ENCODE measurements around the gene EDEM1. TPM values are rescaled to one million over a fixed set of nuclear protein-coding genes. Genes with fewer than 3 reads are reported as not detected.

Gene EDEM1
- total RNA-seq, 1 donor from 2014 or later: 187 TPM

GRCh38 chr3:5194801-5195509, 7.4 kb downstream of the EDEM1 start:
- no peaks in the 10 kb centered on the region for H3K27me3 Mint-ChIP-seq (ENCODE audit: low read depth)
- peak overlapping the region; percentile 94 for H3K27ac Mint-ChIP-seq
- no peaks in the 10 kb centered on the region for H3K9me3 Mint-ChIP-seq
- intact Hi-C loops (cut with micrococcal nuclease): loop anchor here (1.0 to 10.0 kb wide), 10 partner anchors 10 to 890 kb away; partner anchors contain the start of genes ARL8B, BHLHE40 and SETMAR
- peaks cover 86% of the 10 kb centered on the region for H3K4me1 Mint-ChIP-seq (ENCODE audit: low read depth)
- peak overlapping the region; percentile 62 for H3K4me3 Mint-ChIP-seq (ENCODE audit: low read depth)
- peak; percentile 47 for DNase-seq (ENCODE audit: low spot score)
- peaks cover 89% of the 10 kb centered on the region for H3K36me3 Mint-ChIP-seq (ENCODE audit: low read depth)

- Mint-ChIP-seq H3K27ac (peak overlapping the region; percentile 94), H3K4me3 (ENCODE audit: low read depth) (peak overlapping the region; percentile 62), H3K9me3 (no peaks in the 10 kb centered on the region), H3K36me3 (ENCODE audit: low read depth) (peaks cover 89% of the 10 kb centered on the region), H3K4me1 (ENCODE audit: low read depth) (peaks cover 86% of the 10 kb centered on the region), H3K27me3 (ENCODE audit: low read depth) (no peaks in the 10 kb centered on the region)
- no peak for DNase-seq (ENCODE audit: low spot score)
- intact Hi-C loops (cut with micrococcal nuclease): loop anchor here (1.0 to 10.0 kb wide), 9 partner anchors 10 to 891 kb away; partner anchors contain the start of genes ARL8B, BHLHE40 and SETMAR
These were observed 8.1 kb downstream of the EDEM1 start for GRCh38 chr3:5195605-5196004.

- Mint-ChIP-seq H3K4me1 (ENCODE audit: low read depth) (peaks cover 82% of the 10 kb centered on the region), H3K27ac (peak overlapping the region; percentile 94), H3K9me3 (no peaks in the 10 kb centered on the region), H3K4me3 (ENCODE audit: low read depth) (peak overlapping the region; percentile 68), H3K27me3 (ENCODE audit: low read depth) (no peaks in the 10 kb centered on the region), H3K36me3 (ENCODE audit: low read depth) (peaks cover 91% of the 10 kb centered on the region)
- intact Hi-C loops (cut with micrococcal nuclease): loop anchor here (1.0 to 10.0 kb wide), 7 partner anchors 9 to 892 kb away; partner anchors contain the start of gene SETMAR
- no peak for DNase-seq (ENCODE audit: low spot score)
These were observed 9.5 kb downstream of the EDEM1 start for GRCh38 chr3:5197022-5197421.

- Mint-ChIP-seq H3K27ac (peak overlapping the region; percentile 94), H3K9me3 (no peaks in the 10 kb centered on the region), H3K27me3 (ENCODE audit: low read depth) (no peaks in the 10 kb centered on the region), H3K36me3 (ENCODE audit: low read depth) (peaks cover 91% of the 10 kb centered on the region), H3K4me3 (ENCODE audit: low read depth) (peak overlapping the region; percentile 68), H3K4me1 (ENCODE audit: low read depth) (peaks cover 75% of the 10 kb centered on the region)
- DNase-seq (ENCODE audit: low spot score): no peak
- intact Hi-C loops (cut with micrococcal nuclease): loop anchor here (1.0 to 10.0 kb wide), 7 partner anchors 9 to 893 kb away; partner anchors contain the start of gene SETMAR
These were observed 10.2 kb downstream of the EDEM1 start for GRCh38 chr3:5197470-5198312.

GRCh38 chr3:5198313-5198677, 10.8 kb downstream of the EDEM1 start:
- Mint-ChIP-seq H3K9me3 (no peaks in the 10 kb centered on the region), H3K27me3 (ENCODE audit: low read depth) (no peaks in the 10 kb centered on the region), H3K36me3 (ENCODE audit: low read depth) (peaks cover 91% of the 10 kb centered on the region), H3K4me1 (ENCODE audit: low read depth) (peaks cover 70% of the 10 kb centered on the region), H3K4me3 (ENCODE audit: low read depth) (peak overlapping the region; percentile 59), H3K27ac (peak overlapping the region; percentile 94)
- intact Hi-C loops (cut with micrococcal nuclease): loop anchor here (5.0 to 10.0 kb wide), 4 partner anchors 291 to 893 kb away; partner anchors contain the start of gene SETMAR
- DNase-seq (ENCODE audit: low spot score): no peak

GRCh38 chr3:5198986-5199731, 11.7 kb downstream of the EDEM1 start:
- no peak for DNase-seq (ENCODE audit: low spot score)
- Mint-ChIP-seq H3K27me3 (ENCODE audit: low read depth) (no peaks in the 10 kb centered on the region), H3K9me3 (no peaks in the 10 kb centered on the region), H3K36me3 (ENCODE audit: low read depth) (peaks cover 87% of the 10 kb centered on the region), H3K4me3 (ENCODE audit: low read depth) (peak overlapping the region; percentile 37), H3K4me1 (ENCODE audit: low read depth) (peaks cover 65% of the 10 kb centered on the region), H3K27ac (peak overlapping the region; percentile 94)
- intact Hi-C loops (cut with micrococcal nuclease): loop anchor here (5.0 to 10.0 kb wide), 4 partner anchors 292 to 894 kb away; partner anchors contain the start of gene SETMAR

GRCh38 chr3:5201536-5201935, 14.0 kb downstream of the EDEM1 start:
- Mint-ChIP-seq H3K27ac (peak overlapping the region; percentile 52), H3K4me1 (ENCODE audit: low read depth) (peaks cover 53% of the 10 kb centered on the region), H3K36me3 (ENCODE audit: low read depth) (peaks cover 87% of the 10 kb centered on the region), H3K27me3 (ENCODE audit: low read depth) (no peaks in the 10 kb centered on the region), H3K4me3 (ENCODE audit: low read depth) (no peak overlapping the region), H3K9me3 (no peaks in the 10 kb centered on the region)
- intact Hi-C loops (cut with micrococcal nuclease): no loop called here
- DNase-seq (ENCODE audit: low spot score): no peak

GRCh38 chr3:5202222-5202621, 14.7 kb downstream of the EDEM1 start:
- no peaks in the 10 kb centered on the region for H3K9me3 Mint-ChIP-seq
- no peaks in the 10 kb centered on the region for H3K27me3 Mint-ChIP-seq (ENCODE audit: low read depth)
- H3K36me3 Mint-ChIP-seq (ENCODE audit: low read depth): peaks cover 87% of the 10 kb centered on the region
- H3K4me3 Mint-ChIP-seq (ENCODE audit: low read depth): no peak overlapping the region
- no peak overlapping the region for H3K27ac Mint-ChIP-seq
- H3K4me1 Mint-ChIP-seq (ENCODE audit: low read depth): peaks cover 46% of the 10 kb centered on the region
- intact Hi-C loops (cut with micrococcal nuclease): no loop called here
- no peak for DNase-seq (ENCODE audit: low spot score)

- H3K4me3 Mint-ChIP-seq (ENCODE audit: low read depth): no peak overlapping the region
- no peaks in the 10 kb centered on the region for H3K27me3 Mint-ChIP-seq (ENCODE audit: low read depth)
- H3K36me3 Mint-ChIP-seq (ENCODE audit: low read depth): peaks cover 86% of the 10 kb centered on the region
- peak overlapping the region; percentile 67 for H3K27ac Mint-ChIP-seq
- no peaks in the 10 kb centered on the region for H3K9me3 Mint-ChIP-seq
- H3K4me1 Mint-ChIP-seq (ENCODE audit: low read depth): peaks cover 17% of the 10 kb centered on the region
- intact Hi-C loops (cut with micrococcal nuclease): loop anchor here (1.0 to 2.0 kb wide), 2 partner anchors 10 to 15 kb away; no protein-coding TSS in a partner anchor
- no peak for DNase-seq (ENCODE audit: low spot score)
These were observed 17.8 kb downstream of the EDEM1 start for GRCh38 chr3:5205165-5205941.

GRCh38 chr3:5210926-5211325, 23.4 kb downstream of the EDEM1 start:
- peaks cover 96% of the 10 kb centered on the region for H3K36me3 Mint-ChIP-seq (ENCODE audit: low read depth)
- no peaks in the 10 kb centered on the region for H3K9me3 Mint-ChIP-seq
- no peak overlapping the region for H3K4me3 Mint-ChIP-seq (ENCODE audit: low read depth)
- no peak overlapping the region for H3K27ac Mint-ChIP-seq
- no peak for DNase-seq (ENCODE audit: low spot score)
- H3K27me3 Mint-ChIP-seq (ENCODE audit: low read depth): no peaks in the 10 kb centered on the region
- intact Hi-C loops (cut with micrococcal nuclease): no loop called here
- H3K4me1 Mint-ChIP-seq (ENCODE audit: low read depth): peaks cover 6% of the 10 kb centered on the region

- peaks cover 9% of the 10 kb centered on the region for H3K4me1 Mint-ChIP-seq (ENCODE audit: low read depth)
- no peak for DNase-seq (ENCODE audit: low spot score)
- intact Hi-C loops (cut with micrococcal nuclease): no loop called here
- peak overlapping the region; percentile 8 for H3K27ac Mint-ChIP-seq
- no peak overlapping the region for H3K4me3 Mint-ChIP-seq (ENCODE audit: low read depth)
- H3K27me3 Mint-ChIP-seq (ENCODE audit: low read depth): no peaks in the 10 kb centered on the region
- peaks cover 91% of the 10 kb centered on the region for H3K36me3 Mint-ChIP-seq (ENCODE audit: low read depth)
- H3K9me3 Mint-ChIP-seq: no peaks in the 10 kb centered on the region
These were observed 25.4 kb downstream of the EDEM1 start for GRCh38 chr3:5212628-5213573.

All from activated T-helper 2 cell treated with anti-CD3 and anti-CD28 coated beads, Interferon-gamma antibody, Interleukin-2, Interleukin-4, amounts not matched to agents 10 μg/mL and 5 μg/mL and 100 μg/mL, durations not matched to agents 14 hours and 24 hours and 36 hours (primary cell).